COLO668 (cell line): ENCODE results near the gene HIVEP3.
A peak's percentile ranks its signal among the peaks of the same experiment; 100 is the strongest.
"Not testable (repeated sequence)": the region's sequence is repeated elsewhere in the genome, so short reads cannot be mapped to it uniquely, and the experiment has no call there.

Experiments
- DNase-seq: peaks from one replicate; lab custom pipeline; 2025; ENCODE audit not compliant: unreplicated experiment; lab: John Stamatoyannopoulos, UW

HIVEP3 gene

GRCh38 chr1:41924911-41925310 is 6.2 kb upstream of the HIVEP3 start:
- DNase-seq, result no peak

- not testable (repeated sequence) for DNase-seq
Observed at GRCh38 chr1:41921271-41921670, 2.5 kb upstream of the HIVEP3 start.

- no peak for DNase-seq
Observed at GRCh38 chr1:41920658-41921057, 1.9 kb upstream of the HIVEP3 start.

- no peak for DNase-seq
Observed at GRCh38 chr1:41919764-41920397, 1.2 kb upstream of the HIVEP3 start.

GRCh38 chr1:41919131-41919530 is 409 bp upstream of the HIVEP3 start:
- no peak for DNase-seq

- DNase-seq, result peak; percentile 94
Observed at GRCh38 chr1:41917835-41918449, 780 bp downstream of the HIVEP3 start.

GRCh38 chr1:41917076-41917475 is 1.6 kb downstream of the HIVEP3 start:
- DNase-seq, result peak; percentile 51

GRCh38 chr1:41915786-41916571 is 2.7 kb downstream of the HIVEP3 start:
- DNase-seq, result no peak

- DNase-seq, result no peak
Observed at GRCh38 chr1:41914516-41914915, 4.2 kb downstream of the HIVEP3 start.

- peak; percentile 54 for DNase-seq
Observed at GRCh38 chr1:41913014-41913413, 5.7 kb downstream of the HIVEP3 start.

- DNase-seq, result no peak
Observed at GRCh38 chr1:41908288-41908895, 10.3 kb downstream of the HIVEP3 start.

GRCh38 chr1:41907446-41907845 is 11.3 kb downstream of the HIVEP3 start:
- DNase-seq, result no peak

- DNase-seq, result no peak
Observed at GRCh38 chr1:41906943-41907342, 11.8 kb downstream of the HIVEP3 start.

GRCh38 chr1:41905093-41905675 is 13.5 kb downstream of the HIVEP3 start:
- DNase-seq, result no peak

GRCh38 chr1:41902664-41903063 is 16.1 kb downstream of the HIVEP3 start:
- DNase-seq, result no peak

GRCh38 chr1:41902159-41902577 is 16.6 kb downstream of the HIVEP3 start:
- DNase-seq, result no peak

GRCh38 chr1:41901551-41901950 is 17.2 kb downstream of the HIVEP3 start:
- no peak for DNase-seq

GRCh38 chr1:41900603-41901444 is 17.9 kb downstream of the HIVEP3 start:
- DNase-seq, result no peak

GRCh38 chr1:41898191-41898713 is 20.5 kb downstream of the HIVEP3 start:
- no peak for DNase-seq

GRCh38 chr1:41895552-41895951 is 23.2 kb downstream of the HIVEP3 start:
- no peak for DNase-seq
